Upper lobe of left lung (tissue), 6 donors: ENCODE data around the gene TBX21. TPM values are rescaled to one million over a fixed set of nuclear protein-coding genes. Genes with fewer than 3 reads are reported as not detected.

Source experiments
- ATAC-seq, 2 donors: fragments of 200-7000 bp; cut with Tn5 transposase; one replicate each; pipeline ENCODE4 v1.9.1; 2022; ENCODE audit warnings: mild to moderate bottlenecking in 2 of 2, moderate library complexity in 2 of 2; ENCODE audit not compliant: low FRiP score in 2 of 2
- DNase-seq, 2 donors: peaks; one replicate each; pipeline ENCODE4 v3.0.0-alpha.2; 2019 to 2020
- H3K27ac ChIP-seq, 4 donors: fragments of 200-600 bp; sonication (generic); one replicate each; pipeline ENCODE4 v1.5.1; 2016 to 2019
- H3K27me3 ChIP-seq, 4 donors: fragments of 200-600 bp; sonication (generic); one replicate each; pipeline ENCODE4 v1.5.1; 2017 to 2019
- H3K36me3 ChIP-seq, 4 donors: fragments of 200-600 bp; sonication (generic); one replicate each; pipeline ENCODE4 v1.5.1; 2016 to 2019
- H3K4me1 ChIP-seq, 4 donors: fragments of 200-600 bp; sonication (generic); one replicate each; pipeline ENCODE4 v1.5.1; 2018 to 2019
- H3K4me3 ChIP-seq, 4 donors: fragments of 200-600 bp; sonication (generic); one replicate each; pipeline ENCODE4 v1.5.1; 2017 to 2019; ENCODE audit warnings: mild to moderate bottlenecking in 2 of 4, moderate library complexity in 1 of 4
- H3K9me3 ChIP-seq, 4 donors: fragments of 200-600 bp; sonication (generic); one replicate each; pipeline ENCODE4 v1.5.1; 2018 to 2019
- CTCF ChIP-seq, 6 experiments: fragments of 450-650 bp in 4 of 6; fragments of 200-600 bp in 2 of 6; sonication (generic) in 2 of 6; IDR thresholded peaks; one replicate each; pipeline ENCODE4 v1.5.1; 2016 to 2019; ENCODE audit warnings: antibody characterized with exemption in 6 of 6
- EP300 ChIP-seq, 4 donors: sonication (generic); formaldehyde crosslinking; IDR thresholded peaks; one replicate each; pipeline ENCODE4 v1.5.1; 2017; ENCODE audit warnings: antibody characterized with exemption in 4 of 4, control low read depth in 2 of 4
- POLR2A ChIP-seq, 4 donors: fragments of 450-650 bp; IDR thresholded peaks; one replicate each; pipeline ENCODE4 v1.5.1; 2016 to 2017; ENCODE audit warnings: antibody characterized with exemption in 4 of 4, mild to moderate bottlenecking in 2 of 4
- POLR2AphosphoS5 ChIP-seq, 2 donors: sonication (generic); formaldehyde crosslinking; IDR thresholded peaks; one replicate each; pipeline ENCODE4 v1.5.1; 2017; ENCODE audit warnings: antibody characterized with exemption in 2 of 2
- WGBS, 2 donors: methylation state at CpG; one replicate each; pipeline ENCODE4 v1.1.5; 2017 to 2018; 5-methylcytosine and 5-hydroxymethylcytosine counted together
- total RNA-seq, 6 donors: library from RNA; depleted of rRNA in 4 of 6; stranded (reverse); fragments of >200 nt in 4 of 6; gene quantifications; one replicate each; pipeline versions ENCODE4 v1.1.0 to v1.2.1, GENCODE V29; 2016 to 2021
- donor health status: DM: no; HTN: no; CAD: no; lungs with moderate emphysema.
- donor health status: DM: no; HTN: yes; CAD: no; lungs with severe emphysema.

Gene TBX21
- total RNA-seq, 6 donors from 2014 or later: 2.0 to 5.2 (median 3.4) TPM

DNA sequence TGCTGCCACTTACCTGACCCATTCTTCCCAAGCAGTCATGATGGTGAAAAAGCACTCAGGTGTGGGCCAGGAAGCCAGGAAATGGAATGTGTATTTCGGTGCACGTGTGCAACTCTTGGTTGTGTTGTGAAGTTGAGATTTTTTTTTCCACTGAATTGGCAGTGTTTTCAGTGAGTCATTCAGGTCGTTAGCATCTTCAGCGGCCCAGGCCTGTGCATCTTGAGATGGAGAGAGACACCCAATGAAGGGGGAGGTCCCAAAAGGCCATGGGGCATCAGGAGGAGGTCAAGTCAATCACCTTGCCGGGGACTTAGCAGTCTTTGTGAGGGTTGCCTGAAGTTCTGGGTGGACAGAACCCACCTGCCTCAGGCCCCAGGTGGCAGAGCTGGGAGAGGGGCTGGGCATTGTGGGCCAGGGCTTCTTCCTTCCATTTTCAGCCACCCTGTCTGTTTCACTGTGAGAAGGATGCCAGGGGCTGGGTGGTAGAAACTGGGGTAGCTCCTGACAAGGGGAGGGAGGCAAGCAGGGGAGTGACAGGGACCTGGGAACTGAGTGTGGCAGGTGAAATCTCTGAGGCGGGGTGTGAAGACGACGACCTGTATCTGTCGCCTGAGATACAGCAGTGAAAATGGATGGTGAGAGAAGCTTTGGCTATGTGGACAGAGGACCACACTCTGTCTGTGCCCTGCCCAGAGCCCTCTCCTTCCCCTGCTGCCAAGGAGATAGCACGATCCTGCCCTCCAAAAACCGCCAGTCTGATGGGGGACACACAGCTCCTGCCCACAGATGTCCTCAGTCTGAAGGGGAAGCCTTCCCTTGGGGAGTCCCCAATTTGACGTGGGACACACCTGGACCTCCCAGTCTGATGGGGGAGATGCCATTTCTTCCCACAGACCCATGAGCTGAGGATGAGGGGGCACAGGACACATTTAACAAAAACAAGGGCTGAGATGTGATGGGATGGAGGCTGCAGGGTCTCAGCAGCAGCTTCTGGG, 27.2 kb upstream of the TBX21 start:
- no peak for DNase-seq
- ATAC-seq: no peak
- Histone ChIP-seq H3K4me1 (peaks cover 15 to 54% (median 32%) of the 10 kb centered on the region in 4 donors), H3K9me3 (no peaks in the 10 kb centered on the region), H3K27ac (peak overlapping the region in 2 of 4 donors; percentile 39 to 44), H3K4me3 (no peak overlapping the region), H3K36me3 (peaks cover 3 to 30% (median 21%) of the 10 kb centered on the region in 4 donors), H3K27me3 (no peaks in the 10 kb centered on the region)
- no peak for TF ChIP-seq POLR2AphosphoS5 (IDR thresholded peaks at IDR 0.05)
- no peak for TF ChIP-seq EP300 (IDR thresholded peaks at IDR 0.05)
- TF ChIP-seq POLR2A (IDR thresholded peaks at IDR 0.05): no peak
- no peak for TF ChIP-seq CTCF (IDR thresholded peaks at IDR 0.05)
- 56 to 69% methylated on average over 9 to 12 of the region's 12 CpGs for whole genome bisulfite sequencing, 2 donors

DNA sequence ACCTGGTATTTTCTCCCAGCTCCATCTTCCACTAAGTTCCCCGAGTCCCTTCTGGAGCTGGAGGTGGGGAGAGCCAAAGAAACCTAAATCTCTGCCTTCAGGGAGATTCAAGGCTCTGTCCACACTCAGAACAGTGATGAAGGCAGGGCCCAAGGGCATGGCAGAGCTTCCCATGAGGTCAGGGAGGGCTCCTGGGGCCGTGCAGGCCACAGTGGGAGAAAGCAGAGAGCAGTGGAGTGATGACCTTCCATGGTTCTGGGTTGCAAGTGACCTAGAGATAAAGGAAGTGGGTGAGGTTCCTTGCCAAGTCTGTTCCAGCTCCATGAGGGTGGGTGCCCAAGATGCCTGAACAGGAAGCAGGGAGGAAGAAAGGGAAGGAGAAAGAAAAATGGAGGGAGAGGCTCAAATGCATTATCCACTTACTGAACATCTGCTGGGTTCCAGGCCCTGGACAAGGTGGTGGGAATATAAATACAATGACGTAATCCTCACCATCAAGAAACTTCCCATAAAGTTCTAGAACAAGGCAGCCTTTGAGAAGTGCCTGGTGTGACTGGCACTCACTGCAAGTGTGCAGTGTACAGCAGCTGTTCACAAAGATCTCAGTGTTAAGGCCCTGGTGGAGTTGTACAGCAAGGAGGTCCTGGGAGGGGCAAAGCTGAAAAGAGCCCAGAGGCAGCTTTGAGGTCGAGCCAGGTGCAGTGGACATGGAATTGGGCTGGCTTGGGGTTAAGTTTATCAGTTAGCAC, 25.8 kb upstream of the TBX21 start:
- Histone ChIP-seq H3K36me3 (peaks cover 3 to 32% (median 17%) of the 10 kb centered on the region in 4 donors), H3K4me1 (peaks cover 15 to 54% (median 32%) of the 10 kb centered on the region in 4 donors), H3K27ac (peak overlapping the region in 2 of 4 donors; percentile 38 to 40), H3K4me3 (no peak overlapping the region), H3K9me3 (no peaks in the 10 kb centered on the region), H3K27me3 (no peaks in the 10 kb centered on the region)
- DNase-seq (no peak), ATAC-seq (no peak)
- WGBS, 2 donors: 81% methylated on average over 4 of the region's 4 CpGs
- TF ChIP-seq POLR2A (IDR thresholded peaks at IDR 0.05) (no peak), EP300 (IDR thresholded peaks at IDR 0.05) (no peak), CTCF (IDR thresholded peaks at IDR 0.05) (no peak)

GRCh38 chr17:47707884-47708283, 25.2 kb upstream of the TBX21 start:
- peaks cover 3 to 32% (median 17%) of the 10 kb centered on the region in 4 donors for H3K36me3 ChIP-seq
- ATAC-seq: no peak
- peaks cover 15 to 50% (median 30%) of the 10 kb centered on the region in 4 donors for H3K4me1 ChIP-seq
- H3K4me3 ChIP-seq: no peak overlapping the region
- no peak for TF ChIP-seq EP300 (IDR thresholded peaks at IDR 0.05)
- TF ChIP-seq POLR2AphosphoS5 (IDR thresholded peaks at IDR 0.05): no peak
- no peak for DNase-seq
- 87 to 96% methylated on average over 2 to 3 of the region's 3 CpGs for WGBS, 2 donors
- no peaks in the 10 kb centered on the region for H3K9me3 ChIP-seq
- no peaks in the 10 kb centered on the region for H3K27me3 ChIP-seq
- no peak overlapping the region for H3K27ac ChIP-seq

- no peak for DNase-seq
- TF ChIP-seq POLR2A (IDR thresholded peaks at IDR 0.05): no peak
- no peak for TF ChIP-seq POLR2AphosphoS5 (IDR thresholded peaks at IDR 0.05)
- no peak for TF ChIP-seq EP300 (IDR thresholded peaks at IDR 0.05)
- no peak for TF ChIP-seq CTCF (IDR thresholded peaks at IDR 0.05)
- no peak overlapping the region for H3K27ac ChIP-seq
- 82 to 85% methylated on average over 13 to 24 of the region's 31 CpGs for WGBS, 2 donors
- H3K4me1 ChIP-seq: peaks cover 15 to 45% (median 25%) of the 10 kb centered on the region in 4 donors
- no peaks in the 10 kb centered on the region for H3K9me3 ChIP-seq
- no peaks in the 10 kb centered on the region for H3K27me3 ChIP-seq
- H3K36me3 ChIP-seq: peaks cover 3 to 32% (median 17%) of the 10 kb centered on the region in 4 donors
- no peak for ATAC-seq
- peak overlapping the region in 3 of 4 donors; percentile 31 to 34 (median 33) for H3K4me3 ChIP-seq
Observed at GRCh38 chr17:47708312-47708863, 24.6 kb upstream of the TBX21 start.
